HEK293 (cell line): ENCODE results near the gene SMC5.
A peak's percentile ranks its signal among the peaks of the same experiment; 100 is the strongest.
"Not testable (repeated sequence)": the region's sequence is repeated elsewhere in the genome, so short reads cannot be mapped to it uniquely, and the experiment has no call there.

Experiments
- CTCF ChIA-PET: fragments of 350-600 bp; formaldehyde crosslinking; extraction: SDS; loops from one replicate; lab custom pipeline; 2021; ENCODE audit warnings: antibody characterized with exemption; lab: Yijun Ruan, JAX
- POLR2A ChIA-PET: fragments of 300-600 bp; formaldehyde crosslinking; extraction: SDS; loops from one replicate; lab custom pipeline; 2020; ENCODE audit warnings: antibody characterized with exemption, inconsistent platforms; lab: Yijun Ruan, JAX
- H3K27ac ChIP-seq: fragments of 200-500 bp; sonication (Bioruptor generic); 2 replicates; pipeline ENCODE4 v1.5.1; 2014; ENCODE audit warnings: low read depth, low read length, control low read depth, inconsistent platforms; ENCODE audit errors: extremely low read depth
- H3K36me3 ChIP-seq, 2 experiments: fragments of 200-500 bp in 1 of 2; sonication (Bioruptor generic) in 1 of 2; 1 replicate in 1 of 2; 2 replicates in 1 of 2; pipeline ENCODE4 v1.5.1; 2014 to 2017; ENCODE audit warnings: inconsistent platforms in 2 of 2, low read length in 2 of 2; ENCODE audit not compliant: control insufficient read depth in 2 of 2, insufficient read depth in 1 of 2
- H3K4me1 ChIP-seq: fragments of 200-500 bp; sonication (Bioruptor generic); 2 replicates; pipeline ENCODE4 v1.5.1; 2014; ENCODE audit warnings: mild to moderate bottlenecking, low read length, inconsistent platforms; ENCODE audit not compliant: control insufficient read depth, insufficient read depth
- H3K4me3 ChIP-seq: 2 replicates; pipeline ENCODE4 v1.5.1; 2011; ENCODE audit warnings: low read depth, mild to moderate bottlenecking, control low read depth, low read length, moderate library complexity
- H3K9me3 ChIP-seq: fragments of 200-500 bp; sonication (Bioruptor generic); 2 replicates; pipeline ENCODE4 v1.5.1; 2014; ENCODE audit warnings: low read depth, low read length, inconsistent platforms; ENCODE audit not compliant: control insufficient read depth, insufficient read depth
- EGR2 ChIP-seq: fragments of 450-650 bp; formaldehyde crosslinking; IDR thresholded peaks from 2 replicates; pipeline ENCODE4 v1.5.1; 2016; ENCODE audit warnings: low read depth, missing biosample characterization, missing genetic modification characterization
- GLIS1 ChIP-seq: fragments of 450-650 bp; formaldehyde crosslinking; IDR thresholded peaks from 2 replicates; pipeline ENCODE4 v1.5.1; 2016; ENCODE audit warnings: missing biosample characterization, missing genetic modification characterization
- HOXA7 ChIP-seq: sonication (generic); formaldehyde crosslinking; IDR thresholded peaks from 2 replicates; pipeline ENCODE4 v1.8.1; 2022; ENCODE audit warnings: missing genetic modification reagents, borderline replicate concordance
- OVOL3 ChIP-seq: fragments of 450-650 bp; formaldehyde crosslinking; IDR thresholded peaks from 2 replicates; pipeline ENCODE4 v1.5.1; 2016; ENCODE audit warnings: missing biosample characterization, missing genetic modification characterization
- SCRT2 ChIP-seq: fragments of 450-650 bp; formaldehyde crosslinking; IDR thresholded peaks from 2 replicates; pipeline ENCODE4 v1.5.1; 2016; ENCODE audit warnings: missing biosample characterization, missing genetic modification characterization
- SP2 ChIP-seq: fragments of 450-650 bp; formaldehyde crosslinking; IDR thresholded peaks from 2 replicates; pipeline ENCODE4 v1.5.1; 2016; ENCODE audit warnings: missing biosample characterization, missing genetic modification characterization
- TRIM28 ChIP-seq: IDR thresholded peaks from 2 replicates; pipeline ENCODE4 v1.6.1; 2011; ENCODE audit warnings: low read length, control low read depth, borderline replicate concordance
- ZFP41 ChIP-seq: fragments of 450-650 bp; formaldehyde crosslinking; IDR thresholded peaks from 2 replicates; pipeline ENCODE4 v1.5.1; 2016; ENCODE audit warnings: missing biosample characterization, missing genetic modification characterization, borderline replicate concordance
- ZNF146 ChIP-seq: fragments of 450-650 bp; formaldehyde crosslinking; IDR thresholded peaks from 2 replicates; pipeline ENCODE4 v1.5.1; 2016; ENCODE audit warnings: missing biosample characterization, missing genetic modification characterization
- ZNF148 ChIP-seq: fragments of 450-650 bp; formaldehyde crosslinking; IDR thresholded peaks from 2 replicates; pipeline ENCODE4 v1.5.0; 2017; ENCODE audit warnings: missing biosample characterization, missing genetic modification characterization, borderline replicate concordance
- ZNF157 ChIP-seq: fragments of 450-650 bp; formaldehyde crosslinking; IDR thresholded peaks from 2 replicates; pipeline ENCODE4 v1.5.1; 2016; ENCODE audit warnings: missing biosample characterization, missing genetic modification characterization
- ZNF19 ChIP-seq: fragments of 450-650 bp; formaldehyde crosslinking; IDR thresholded peaks from 2 replicates; pipeline ENCODE4; 2016; ENCODE audit warnings: missing biosample characterization, missing genetic modification characterization, low read depth
- ZNF341 ChIP-seq: fragments of 450-650 bp; formaldehyde crosslinking; IDR thresholded peaks from 2 replicates; pipeline ENCODE4; 2016; ENCODE audit warnings: low read depth, missing biosample characterization, missing genetic modification characterization
- ZNF548 ChIP-seq: fragments of 450-650 bp; formaldehyde crosslinking; IDR thresholded peaks from 2 replicates; pipeline ENCODE4 v1.5.1; 2016; ENCODE audit warnings: missing biosample characterization, missing genetic modification characterization
- ZNF585B ChIP-seq: fragments of 450-650 bp; formaldehyde crosslinking; IDR thresholded peaks from 2 replicates; pipeline ENCODE4 v1.5.1; 2016; ENCODE audit warnings: missing biosample characterization, missing genetic modification characterization
- TF ChIP-seq, protein P1 (sequence below): fragments of 450-650 bp; formaldehyde crosslinking; IDR thresholded peaks from 2 replicates; pipeline ENCODE4 v1.5.1; 2016; ENCODE audit warnings: missing biosample characterization, missing genetic modification characterization

SMC5 gene

GRCh38 chr9:70232476-70232875 is 26.3 kb upstream of the SMC5 start:
- Histone ChIP-seq H3K36me3 (no peaks in the 10 kb centered on the region), H3K27ac (no peak overlapping the region), H3K4me3 (no peak overlapping the region), H3K4me1 (no peaks in the 10 kb centered on the region), H3K9me3 (no peaks in the 10 kb centered on the region)
- ChIA-PET POLR2A (no interaction called here), CTCF (interaction anchor here (6.3 kb wide), 1 partner anchor 120 kb away, joined by 58 read pairs; no protein-coding TSS in a partner anchor)
- TF ChIP-seq HOXA7 (CRISPR knock-in tag) (no peak), GLIS1 (tag by site-specific recombination) (peak; percentile 49), ZNF157 (tag by site-specific recombination) (no peak), ZNF341 (no peak), ZNF148 (tag by site-specific recombination) (no peak)
- TF ChIP-seq, all 188 proteins: peak for 1

GRCh38 chr9:70234208-70234607 is 24.6 kb upstream of the SMC5 start:
- H3K4me1 ChIP-seq, CTCF ChIA-PET, H3K27ac ChIP-seq, H3K36me3 ChIP-seq, H3K9me3 ChIP-seq, H3K4me3 ChIP-seq, POLR2A ChIA-PET: not testable (repeated sequence)

DNA sequence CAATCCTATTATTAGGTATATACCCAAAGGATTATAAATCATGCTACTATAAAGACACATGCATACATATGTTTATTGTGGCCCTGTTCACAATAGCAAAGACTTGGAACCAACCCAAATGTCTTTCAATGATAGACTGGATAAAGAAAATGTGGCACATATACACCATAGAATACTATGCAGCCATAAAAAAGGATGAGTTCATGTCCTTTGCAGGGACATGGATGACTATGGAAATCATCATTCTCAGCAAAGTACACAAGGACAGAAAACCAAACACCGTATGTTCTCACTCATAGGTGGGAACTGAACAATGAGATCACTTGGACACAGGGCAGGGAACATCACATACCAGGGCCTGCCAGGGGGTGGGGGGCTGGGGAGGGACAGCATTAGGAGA is 12.8 kb upstream of the SMC5 start:
- H3K27ac ChIP-seq, H3K4me1 ChIP-seq, H3K4me3 ChIP-seq, POLR2A ChIA-PET, CTCF ChIA-PET, H3K9me3 ChIP-seq, H3K36me3 ChIP-seq: not testable (repeated sequence)
- peak; percentile 54; the same call in 1 of the 2 replicates for TF ChIP-seq ZNF146 (tag by site-specific recombination)

DNA sequence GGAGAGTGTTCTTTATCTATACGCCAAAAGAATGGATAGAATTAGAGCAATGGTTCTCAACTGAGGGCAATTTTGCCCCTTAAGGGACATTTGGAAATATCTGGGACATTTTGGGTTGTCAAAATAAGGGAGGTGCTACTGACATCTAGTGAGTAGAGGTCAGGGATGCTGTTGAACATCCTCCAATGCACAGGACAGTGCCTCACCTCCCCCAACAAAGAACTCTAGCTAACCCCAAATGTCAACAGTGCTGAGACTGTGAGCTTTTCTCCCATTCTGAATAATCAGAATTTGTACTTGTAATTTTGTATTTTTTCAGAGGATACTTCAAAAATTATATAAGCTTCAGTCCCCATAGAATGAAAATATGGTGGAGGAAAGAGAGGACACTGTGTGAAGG is 8.6 kb upstream of the SMC5 start:
- Histone ChIP-seq H3K27ac (no peak overlapping the region), H3K4me1 (no peaks in the 10 kb centered on the region), H3K9me3 (no peaks in the 10 kb centered on the region), H3K36me3 (no peaks in the 10 kb centered on the region), H3K4me3 (no peak overlapping the region)
- POLR2A ChIA-PET: no interaction called here
- CTCF ChIA-PET: interaction anchor here (1.2 kb wide), 1 partner anchor 21 kb away, joined by 3 read pairs; no protein-coding TSS in a partner anchor
- TF ChIP-seq TRIM28 (no peak), ZNF548 (tag by site-specific recombination) (no peak), SCRT2 (tag by site-specific recombination) (no peak), OVOL3 (tag by site-specific recombination) (no peak), ZNF585B (tag by site-specific recombination) (no peak), EGR2 (tag by site-specific recombination) (no peak), SP2 (tag by site-specific recombination) (no peak), ZNF19 (no peak), ZFP41 (tag by site-specific recombination) (no peak)
- TF ChIP-seq, protein P1, sequence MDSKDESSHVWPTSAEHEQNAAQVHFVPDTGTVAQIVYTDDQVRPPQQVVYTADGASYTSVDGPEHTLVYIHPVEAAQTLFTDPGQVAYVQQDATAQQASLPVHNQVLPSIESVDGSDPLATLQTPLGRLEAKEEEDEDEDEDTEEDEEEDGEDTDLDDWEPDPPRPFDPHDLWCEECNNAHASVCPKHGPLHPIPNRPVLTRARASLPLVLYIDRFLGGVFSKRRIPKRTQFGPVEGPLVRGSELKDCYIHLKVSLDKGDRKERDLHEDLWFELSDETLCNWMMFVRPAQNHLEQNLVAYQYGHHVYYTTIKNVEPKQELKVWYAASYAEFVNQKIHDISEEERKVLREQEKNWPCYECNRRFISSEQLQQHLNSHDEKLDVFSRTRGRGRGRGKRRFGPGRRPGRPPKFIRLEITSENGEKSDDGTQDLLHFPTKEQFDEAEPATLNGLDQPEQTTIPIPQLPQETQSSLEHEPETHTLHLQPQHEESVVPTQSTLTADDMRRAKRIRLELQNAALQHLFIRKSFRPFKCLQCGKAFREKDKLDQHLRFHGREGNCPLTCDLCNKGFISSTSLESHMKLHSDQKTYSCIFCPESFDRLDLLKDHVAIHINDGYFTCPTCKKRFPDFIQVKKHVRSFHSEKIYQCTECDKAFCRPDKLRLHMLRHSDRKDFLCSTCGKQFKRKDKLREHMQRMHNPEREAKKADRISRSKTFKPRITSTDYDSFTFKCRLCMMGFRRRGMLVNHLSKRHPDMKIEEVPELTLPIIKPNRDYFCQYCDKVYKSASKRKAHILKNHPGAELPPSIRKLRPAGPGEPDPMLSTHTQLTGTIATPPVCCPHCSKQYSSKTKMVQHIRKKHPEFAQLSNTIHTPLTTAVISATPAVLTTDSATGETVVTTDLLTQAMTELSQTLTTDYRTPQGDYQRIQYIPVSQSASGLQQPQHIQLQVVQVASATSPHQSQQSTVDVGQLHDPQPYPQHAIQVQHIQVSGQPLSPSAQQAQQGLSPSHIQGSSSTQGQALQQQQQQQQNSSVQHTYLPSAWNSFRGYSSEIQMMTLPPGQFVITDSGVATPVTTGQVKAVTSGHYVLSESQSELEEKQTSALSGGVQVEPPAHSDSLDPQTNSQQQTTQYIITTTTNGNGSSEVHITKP (tag by site-specific recombination): no peak
